ENCODE data around the gene HORMAD1.

DNA sequence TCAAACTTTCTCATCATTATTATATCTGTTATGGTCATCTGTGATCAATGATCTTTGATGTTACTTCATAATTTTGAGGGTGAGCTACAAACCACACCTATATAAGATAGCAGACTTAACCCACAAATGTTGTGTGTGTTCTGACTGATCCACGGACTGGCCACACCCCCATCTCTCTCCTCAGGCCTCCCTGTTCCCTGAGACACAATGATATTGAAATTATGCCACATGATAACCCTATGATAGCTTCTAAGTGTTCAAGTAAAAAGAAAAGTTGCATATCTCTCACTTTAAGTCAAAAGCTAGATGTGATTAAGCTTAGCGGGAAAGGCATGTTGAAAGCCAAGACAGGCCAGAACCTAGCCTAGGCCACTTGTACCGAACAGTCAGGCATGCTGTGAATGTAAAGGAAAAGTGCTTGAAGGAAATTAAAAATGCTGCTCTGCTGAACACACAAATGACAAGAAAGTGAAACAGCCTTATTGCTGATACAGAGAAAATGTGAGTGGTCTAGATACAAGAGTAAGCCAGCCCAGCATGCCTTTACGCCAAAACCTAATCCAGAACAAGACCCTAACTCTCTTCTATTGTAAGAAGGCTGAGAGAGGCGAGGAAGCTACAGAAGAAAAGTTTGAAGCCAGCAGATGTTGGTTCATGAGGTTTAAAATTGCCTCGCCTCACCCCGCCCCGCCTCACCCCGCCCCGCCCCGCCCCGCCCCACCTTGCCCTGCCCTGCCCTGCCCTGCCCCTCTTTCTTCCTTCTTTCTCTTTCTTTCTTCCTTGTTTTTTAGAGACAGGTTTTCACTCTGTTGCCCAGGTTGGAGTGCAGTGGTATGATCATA, 28.4 kb upstream of the HORMAD1 start:
- TF ChIP-seq, protein P1, sequence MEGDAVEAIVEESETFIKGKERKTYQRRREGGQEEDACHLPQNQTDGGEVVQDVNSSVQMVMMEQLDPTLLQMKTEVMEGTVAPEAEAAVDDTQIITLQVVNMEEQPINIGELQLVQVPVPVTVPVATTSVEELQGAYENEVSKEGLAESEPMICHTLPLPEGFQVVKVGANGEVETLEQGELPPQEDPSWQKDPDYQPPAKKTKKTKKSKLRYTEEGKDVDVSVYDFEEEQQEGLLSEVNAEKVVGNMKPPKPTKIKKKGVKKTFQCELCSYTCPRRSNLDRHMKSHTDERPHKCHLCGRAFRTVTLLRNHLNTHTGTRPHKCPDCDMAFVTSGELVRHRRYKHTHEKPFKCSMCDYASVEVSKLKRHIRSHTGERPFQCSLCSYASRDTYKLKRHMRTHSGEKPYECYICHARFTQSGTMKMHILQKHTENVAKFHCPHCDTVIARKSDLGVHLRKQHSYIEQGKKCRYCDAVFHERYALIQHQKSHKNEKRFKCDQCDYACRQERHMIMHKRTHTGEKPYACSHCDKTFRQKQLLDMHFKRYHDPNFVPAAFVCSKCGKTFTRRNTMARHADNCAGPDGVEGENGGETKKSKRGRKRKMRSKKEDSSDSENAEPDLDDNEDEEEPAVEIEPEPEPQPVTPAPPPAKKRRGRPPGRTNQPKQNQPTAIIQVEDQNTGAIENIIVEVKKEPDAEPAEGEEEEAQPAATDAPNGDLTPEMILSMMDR (IDR thresholded peaks at IDR 0.05): no peak
- TF ChIP-seq POLR2A (IDR thresholded peaks at IDR 0.05): no peak

All from heart left ventricle (tissue), 13 donors.